Sigmoid colon (tissue), 7 donors: ENCODE data around the gene GSTCD. TPM values are rescaled to one million over a fixed set of nuclear protein-coding genes. Genes with fewer than 3 reads are reported as not detected.

Source experiments
- DNase-seq: peaks from one replicate; pipeline ENCODE4 v3.0.0-alpha.2; 2019
- H3K27ac ChIP-seq, 4 donors: fragments of 200-600 bp; sonication (generic); one replicate each; pipeline ENCODE4 v1.5.1; 2016 to 2019; ENCODE audit warnings: mild to moderate bottlenecking in 1 of 4
- H3K27me3 ChIP-seq, 3 donors: fragments of 200-600 bp; sonication (generic); one replicate each; pipeline ENCODE4 v1.5.1; 2019; ENCODE audit warnings: mild to moderate bottlenecking in 1 of 3
- H3K36me3 ChIP-seq, 4 donors: fragments of 200-600 bp; sonication (generic); one replicate each; pipeline ENCODE4 v1.5.1; 2016 to 2019
- H3K4me1 ChIP-seq, 4 donors: fragments of 200-600 bp; sonication (generic); one replicate each; pipeline ENCODE4 v1.5.1; 2017 to 2019
- H3K4me3 ChIP-seq, 4 donors: fragments of 200-600 bp; sonication (generic); one replicate each; pipeline ENCODE4 v1.5.1; 2017 to 2019; ENCODE audit warnings: mild to moderate bottlenecking in 2 of 4, moderate library complexity in 1 of 4
- H3K9me3 ChIP-seq, 4 donors: fragments of 200-600 bp in 3 of 4; sonication (generic) in 3 of 4; one replicate each; pipeline versions ENCODE4 v1.5.1 to v1.6.1; 2013 to 2019
- CTCF ChIP-seq, 4 experiments: fragments of 450-650 bp in 3 of 4; fragments of 200-600 bp in 1 of 4; IDR thresholded peaks; one replicate each; pipeline ENCODE4 v1.5.1; 2016 to 2019; ENCODE audit warnings: antibody characterized with exemption in 4 of 4, mild to moderate bottlenecking in 3 of 4, moderate library complexity in 2 of 4
- EP300 ChIP-seq, 4 donors: sonication (generic); formaldehyde crosslinking; IDR thresholded peaks; one replicate each; pipeline ENCODE4 v1.6.1; 2017; ENCODE audit warnings: antibody characterized with exemption in 4 of 4
- POLR2A ChIP-seq, 2 donors: fragments of 450-650 bp; IDR thresholded peaks; one replicate each; pipeline ENCODE4 v1.6.1; 2016; ENCODE audit warnings: antibody characterized with exemption in 2 of 2, mild to moderate bottlenecking in 2 of 2, moderate library complexity in 2 of 2
- POLR2AphosphoS5 ChIP-seq, 4 donors: sonication (generic); formaldehyde crosslinking; IDR thresholded peaks; one replicate each; pipeline ENCODE4 v1.6.1; 2017; ENCODE audit warnings: antibody characterized with exemption in 4 of 4
- WGBS, 2 donors: extraction: QIAGEN DNeasy Blood & Tissue Kit; methylation state at CpG; one replicate each; pipeline ENCODE4 v1.1.7; 2013; 5-methylcytosine and 5-hydroxymethylcytosine counted together
- intact Hi-C: fragments of 100-400 bp; cut with DNase I; formaldehyde crosslinking; loops from one replicate; pipeline ENCODE4 v1.15.1; 2023
- polyA plus RNA-seq, 3 donors: library from polyadenylated mRNA; stranded (reverse); fragments of 200-250 nt; gene quantifications; one replicate each; pipeline ENCODE4 v1.2.3, GENCODE V29; 2013
- total RNA-seq, 4 donors: library from RNA; depleted of rRNA; stranded (reverse); fragments of >200 nt; gene quantifications; one replicate each; pipeline ENCODE4 v1.1.0, GENCODE V29; 2016
- donor health status: healthy with polysubstance abuse.
- donor health status: Bipolar disorder and iron deficiency.
- donor health status: healthy.

Gene GSTCD
- total and polyA plus RNA-seq, 7 donors: 1.8 to 16.4 (median 5.8) TPM

- TF ChIP-seq POLR2A (IDR thresholded peaks at IDR 0.05) (no peak), CTCF (IDR thresholded peaks at IDR 0.05) (no peak), EP300 (IDR thresholded peaks at IDR 0.05) (no peak), POLR2AphosphoS5 (IDR thresholded peaks at IDR 0.05) (no peak)
- no peak overlapping the region for H3K27ac ChIP-seq
- peaks cover 2 to 15% (median 12%) of the 10 kb centered on the region in 4 donors for H3K4me1 ChIP-seq
- H3K9me3 ChIP-seq: no peaks in the 10 kb centered on the region
- no peaks in the 10 kb centered on the region for H3K36me3 ChIP-seq
- no peaks in the 10 kb centered on the region for H3K27me3 ChIP-seq
- no peak overlapping the region for H3K4me3 ChIP-seq
- intact Hi-C loops: loop anchor here (5.0 kb wide), 1 partner anchor 565 kb away; the partner anchor contains the start of gene TET2
- no peak for DNase-seq
- WGBS, 2 donors: 86 to 92% methylated on average over 2 of the region's 2 CpGs
These were observed 4.2 kb downstream of the GSTCD start for GRCh38 chr4:105712766-105713165.

- 52 to 80% methylated on average over 5 of the region's 5 CpGs for WGBS, 2 donors
- H3K4me3 ChIP-seq: no peak overlapping the region
These were observed 5.5 kb downstream of the GSTCD start for GRCh38 chr4:105714071-105714521.

GRCh38 chr4:105714932-105715331, 6.3 kb downstream of the GSTCD start:
- no peak for DNase-seq
- H3K4me1 ChIP-seq: peaks cover 0 to 8% (median 2%) of the 10 kb centered on the region in 4 donors
- TF ChIP-seq POLR2AphosphoS5 (IDR thresholded peaks at IDR 0.05) (no peak), CTCF (IDR thresholded peaks at IDR 0.05) (no peak), POLR2A (IDR thresholded peaks at IDR 0.05) (no peak), EP300 (IDR thresholded peaks at IDR 0.05) (no peak)
- no peaks in the 10 kb centered on the region for H3K27me3 ChIP-seq
- H3K4me3 ChIP-seq: no peak overlapping the region
- no peak overlapping the region for H3K27ac ChIP-seq
- H3K36me3 ChIP-seq: no peaks in the 10 kb centered on the region
- intact Hi-C loops: loop anchor here (5.0 kb wide), 2 partner anchors 193 to 568 kb away; partner anchors contain the start of gene TET2
- 89% methylated on average over 1 of the region's 1 CpG for WGBS, 2 donors
- H3K9me3 ChIP-seq: no peaks in the 10 kb centered on the region

More at GRCh38 chr4:105714071-105714521, 5.5 kb downstream of the GSTCD start:
- H3K4me1 ChIP-seq: peaks cover 0 to 15% (median 10%) of the 10 kb centered on the region in 4 donors
- no peaks in the 10 kb centered on the region for H3K36me3 ChIP-seq
- no peak for DNase-seq
- no peak overlapping the region for H3K27ac ChIP-seq
- H3K27me3 ChIP-seq: no peaks in the 10 kb centered on the region
- TF ChIP-seq CTCF (IDR thresholded peaks at IDR 0.05) (no peak), POLR2A (IDR thresholded peaks at IDR 0.05) (no peak), POLR2AphosphoS5 (IDR thresholded peaks at IDR 0.05) (no peak), EP300 (IDR thresholded peaks at IDR 0.05) (no peak)
- no peaks in the 10 kb centered on the region for H3K9me3 ChIP-seq
- intact Hi-C loops: loop anchor here (5.0 kb wide), 1 partner anchor 567 kb away; the partner anchor contains the start of gene TET2

- peaks cover 0 to 8% (median 2%) of the 10 kb centered on the region in 4 donors for H3K4me1 ChIP-seq
- H3K4me3 ChIP-seq: no peak overlapping the region
- no peaks in the 10 kb centered on the region for H3K9me3 ChIP-seq
- no peaks in the 10 kb centered on the region for H3K27me3 ChIP-seq
- TF ChIP-seq POLR2A (IDR thresholded peaks at IDR 0.05) (no peak), CTCF (IDR thresholded peaks at IDR 0.05) (peak in 3 of 4 experiments; percentile 8 to 37 (median 20)), EP300 (IDR thresholded peaks at IDR 0.05) (no peak), POLR2AphosphoS5 (IDR thresholded peaks at IDR 0.05) (no peak)
- intact Hi-C loops: loop anchor here (5.0 kb wide), 1 partner anchor 193 kb away; no protein-coding TSS in a partner anchor
- 44 to 47% methylated on average over 4 of the region's 4 CpGs for WGBS, 2 donors
- no peaks in the 10 kb centered on the region for H3K36me3 ChIP-seq
- DNase-seq: no peak
- no peak overlapping the region for H3K27ac ChIP-seq
These were observed 7.2 kb downstream of the GSTCD start for GRCh38 chr4:105715692-105716278.
